ENCODE results near the gene RAP2A.

RAP2A gene

DNA sequence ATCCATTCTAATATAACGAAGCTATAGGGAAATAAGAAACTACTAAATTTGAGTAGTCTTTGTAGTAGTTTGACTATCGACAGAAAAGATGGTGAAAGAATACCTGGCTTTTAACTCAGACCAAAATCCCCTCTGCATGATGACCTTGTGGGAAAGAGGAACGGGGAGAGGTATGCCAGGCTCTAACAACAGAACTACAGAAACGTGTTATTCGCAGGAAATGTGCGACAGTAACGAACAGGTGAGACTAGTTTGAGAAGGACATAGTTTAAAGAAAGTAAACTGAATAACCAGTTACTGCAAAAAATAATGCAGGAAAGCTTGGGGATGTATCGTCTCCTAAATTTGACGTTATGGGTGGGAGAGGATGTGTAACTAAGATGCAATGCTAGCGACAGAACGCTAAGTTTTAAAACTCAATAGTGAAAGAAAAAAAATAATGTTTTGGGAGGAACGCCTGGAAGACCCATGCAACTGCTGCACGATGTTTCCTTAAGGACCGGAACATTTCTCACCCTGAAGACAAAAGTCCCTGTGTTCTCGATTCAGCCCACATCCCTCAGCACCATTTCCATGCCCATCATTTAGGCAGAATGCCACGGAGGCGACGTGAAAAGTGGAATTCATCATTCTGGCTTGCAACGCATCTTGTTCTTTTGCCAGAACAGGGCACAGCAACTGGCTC, 1.6 kb upstream of the RAP2A start:
- H3K36me3 ChIP-seq, result no peaks in the 10 kb centered on the region
- no peak for TF ChIP-seq Cebpa-rat (IDR thresholded peaks at IDR 0.05)
- H3K9ac ChIP-seq, result peak overlapping the region; percentile 60; the same call in 1 of the 2 replicates
- H3K4me1 ChIP-seq, result peaks cover 33% of the 10 kb centered on the region
- no peak overlapping the region for H3K27ac ChIP-seq
- H3K4me3 ChIP-seq, result peak overlapping the region; percentile 78
- H3K4me2 ChIP-seq, result peak overlapping the region; percentile 85
- H3K27me3 ChIP-seq, result no peaks in the 10 kb centered on the region
- H3K9me3 ChIP-seq, result no peaks in the 10 kb centered on the region; the same call in 1 of the 2 replicates
- peaks cover 15% of the 10 kb centered on the region for H4K20me1 ChIP-seq

DNA sequence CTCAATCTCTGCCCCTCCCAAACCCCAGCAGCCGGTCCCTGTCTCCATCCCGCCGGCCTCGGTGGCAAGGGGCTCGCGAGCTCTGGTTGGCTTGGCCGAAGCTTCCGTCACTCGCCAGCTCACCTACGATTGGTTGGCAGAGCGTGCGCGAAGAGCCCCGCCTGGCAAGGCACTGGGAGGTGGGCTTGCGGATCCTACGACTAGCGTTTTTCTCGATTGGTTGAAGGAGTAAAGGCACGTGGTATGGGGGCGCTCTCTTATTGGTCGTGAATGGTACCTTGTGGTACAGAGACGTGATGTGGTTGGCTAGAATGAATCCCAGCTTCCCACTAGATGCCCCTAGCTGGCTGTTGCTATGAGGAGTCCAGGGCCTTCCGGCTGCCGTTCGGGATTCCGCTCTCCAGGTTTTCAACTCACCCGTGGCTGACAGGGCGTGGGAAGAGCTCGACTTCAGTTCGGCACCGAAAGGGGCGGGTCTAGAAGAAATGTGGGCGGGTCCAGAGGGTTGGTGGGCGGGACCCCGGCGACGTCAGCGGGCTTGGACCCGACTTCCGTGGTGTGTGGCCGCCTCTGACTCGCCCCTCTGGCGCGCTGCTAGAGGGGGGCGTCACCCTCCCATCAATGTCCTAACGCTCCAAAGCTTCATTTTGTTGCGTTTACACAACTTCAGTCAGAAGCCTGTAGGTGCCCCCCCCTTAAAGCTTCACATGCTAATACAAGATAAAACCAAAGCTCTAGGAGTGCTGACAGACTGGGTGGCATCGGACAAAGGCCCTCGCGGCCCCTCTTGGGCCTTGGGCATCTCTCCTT, 847 bp upstream of the RAP2A start:
- peak overlapping the region; percentile 84 for H3K9ac ChIP-seq
- H4K20me1 ChIP-seq, result peaks cover 15% of the 10 kb centered on the region
- H3K4me3 ChIP-seq, result peak overlapping the region; percentile 78
- H3K4me1 ChIP-seq, result peaks cover 33% of the 10 kb centered on the region
- peak overlapping the region; percentile 87 for H3K27ac ChIP-seq
- peak overlapping the region; percentile 85 for H3K4me2 ChIP-seq
- H3K9me3 ChIP-seq, result no peaks in the 10 kb centered on the region; the same call in 1 of the 2 replicates
- no peaks in the 10 kb centered on the region for H3K27me3 ChIP-seq
- H3K36me3 ChIP-seq, result no peaks in the 10 kb centered on the region
- no peak for TF ChIP-seq Cebpa-rat (IDR thresholded peaks at IDR 0.05)

DNA sequence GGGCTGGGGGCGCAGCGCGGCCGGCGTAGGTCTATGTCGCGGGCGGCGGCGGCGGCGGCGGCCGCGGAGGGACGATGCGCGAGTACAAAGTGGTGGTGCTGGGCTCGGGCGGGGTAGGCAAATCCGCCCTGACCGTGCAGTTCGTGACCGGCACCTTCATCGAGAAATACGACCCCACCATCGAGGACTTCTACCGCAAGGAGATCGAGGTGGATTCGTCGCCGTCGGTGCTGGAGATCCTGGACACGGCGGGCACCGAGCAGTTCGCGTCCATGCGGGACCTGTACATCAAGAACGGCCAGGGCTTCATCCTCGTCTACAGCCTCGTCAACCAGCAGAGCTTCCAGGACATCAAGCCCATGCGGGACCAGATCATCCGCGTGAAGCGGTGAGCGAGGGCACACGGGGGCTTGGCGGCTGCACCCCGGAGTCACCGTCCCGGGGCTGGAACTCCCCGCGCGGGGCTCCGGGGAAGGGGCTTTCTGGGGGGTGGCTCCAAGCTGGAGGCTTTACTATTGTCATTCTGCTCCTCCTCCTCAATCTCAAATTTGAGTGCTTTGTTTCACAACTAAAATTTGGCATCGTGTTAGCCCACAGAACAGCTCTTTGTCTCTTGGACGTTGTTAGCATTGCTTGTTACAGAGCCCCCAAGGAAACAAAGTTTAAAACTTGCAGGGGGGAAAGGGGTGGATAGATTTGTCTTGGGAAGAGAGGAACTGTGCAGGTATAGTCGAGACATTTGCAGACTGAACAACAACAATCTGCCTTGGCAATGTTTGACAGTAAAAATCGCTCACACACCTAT, 630 bp downstream of the RAP2A start:
- Histone ChIP-seq H3K36me3 (peaks cover 11% of the 10 kb centered on the region; the same call in 1 of the 2 replicates), H3K27me3 (no peaks in the 10 kb centered on the region), H3K4me1 (peaks cover 33% of the 10 kb centered on the region), H3K9ac (peak overlapping the region; percentile 85), H4K20me1 (peaks cover 15% of the 10 kb centered on the region), H3K27ac (peak overlapping the region; percentile 77), H3K4me2 (peak overlapping the region; percentile 92), H3K9me3 (no peaks in the 10 kb centered on the region; the same call in 1 of the 2 replicates), H3K4me3 (peak overlapping the region; percentile 78)
- TF ChIP-seq Cebpa-rat (IDR thresholded peaks at IDR 0.05), result no peak

DNA sequence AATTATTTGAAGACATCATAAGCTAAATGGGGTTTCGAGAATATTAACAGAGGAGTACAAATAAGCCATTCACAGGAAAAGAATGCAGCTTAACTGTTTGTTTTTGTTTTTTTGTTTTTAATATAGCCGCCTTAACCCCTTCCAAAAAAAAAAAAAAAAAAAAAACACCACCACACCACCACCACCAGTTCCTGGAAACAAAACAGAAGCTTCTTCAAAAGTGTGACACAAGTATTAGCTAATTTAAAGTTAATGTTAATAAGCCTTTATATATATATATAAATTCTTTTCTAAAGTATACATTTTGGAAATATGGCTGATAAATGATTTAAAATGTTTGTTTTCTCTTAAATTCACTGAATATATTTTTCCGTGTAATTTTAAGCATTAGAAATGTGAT, 1.4 kb downstream of the RAP2A start:
- Histone ChIP-seq H3K4me3 (peak overlapping the region; percentile 78), H3K4me2 (peak overlapping the region; percentile 92), H3K9me3 (no peaks in the 10 kb centered on the region; the same call in 1 of the 2 replicates), H3K27me3 (no peaks in the 10 kb centered on the region), H3K36me3 (peaks cover 11% of the 10 kb centered on the region; the same call in 1 of the 2 replicates), H3K9ac (peak overlapping the region; percentile 85), H3K4me1 (peaks cover 33% of the 10 kb centered on the region), H3K27ac (peak overlapping the region; percentile 77), H4K20me1 (peaks cover 20% of the 10 kb centered on the region)
- TF ChIP-seq Cebpa-rat (IDR thresholded peaks at IDR 0.05), result no peak

DNA sequence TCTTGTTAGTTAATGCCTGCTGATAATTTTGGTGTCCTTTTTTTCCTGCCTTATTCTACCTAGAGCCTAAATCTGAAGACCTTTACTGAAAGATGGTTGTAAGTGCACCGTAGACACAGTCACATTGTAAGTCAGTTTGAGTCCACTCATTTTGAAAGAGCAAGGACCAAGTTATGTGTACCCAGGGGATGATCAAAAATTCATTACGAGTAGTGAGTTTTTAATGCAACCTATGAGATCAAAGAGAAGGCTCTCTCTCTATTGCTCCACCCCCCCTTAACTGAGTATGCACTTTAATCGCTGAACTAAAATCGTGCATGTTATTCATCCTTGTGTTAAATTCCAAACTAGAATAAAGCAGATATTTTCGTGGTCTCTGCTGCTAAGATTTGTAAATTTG, 1.8 kb downstream of the RAP2A start:
- Histone ChIP-seq H3K36me3 (peaks cover 11% of the 10 kb centered on the region; the same call in 1 of the 2 replicates), H3K27ac (no peak overlapping the region), H4K20me1 (peaks cover 24% of the 10 kb centered on the region), H3K4me2 (peak overlapping the region; percentile 92), H3K27me3 (no peaks in the 10 kb centered on the region), H3K9ac (peak overlapping the region; percentile 37; the same call in 1 of the 2 replicates), H3K4me3 (peak overlapping the region; percentile 78), H3K4me1 (peaks cover 33% of the 10 kb centered on the region), H3K9me3 (no peaks in the 10 kb centered on the region; the same call in 1 of the 2 replicates)
- no peak for TF ChIP-seq Cebpa-rat (IDR thresholded peaks at IDR 0.05)

DNA sequence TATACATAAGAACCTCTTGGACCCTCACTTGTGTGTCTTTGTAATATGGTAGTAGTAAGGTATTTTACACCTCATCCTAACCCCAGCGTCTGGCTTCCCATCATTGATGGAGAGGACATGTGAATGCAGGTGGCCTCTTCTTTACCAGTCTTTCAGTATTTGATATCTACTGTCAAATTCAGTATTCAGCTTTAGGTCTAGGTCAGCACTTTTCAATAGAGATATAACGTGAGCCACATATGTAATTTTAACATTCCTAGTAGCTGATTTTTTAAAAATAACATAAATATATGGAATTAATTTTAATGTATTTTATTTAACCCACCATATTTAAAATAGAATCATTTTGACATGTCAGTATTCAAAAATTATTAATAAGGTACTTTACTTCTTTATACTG, 2.9 kb downstream of the RAP2A start:
- Histone ChIP-seq H3K4me2 (peak overlapping the region; percentile 92), H3K27me3 (no peaks in the 10 kb centered on the region), H3K36me3 (peaks cover 11% of the 10 kb centered on the region; the same call in 1 of the 2 replicates), H4K20me1 (peaks cover 32% of the 10 kb centered on the region), H3K9me3 (no peaks in the 10 kb centered on the region; the same call in 1 of the 2 replicates), H3K4me1 (peaks cover 29% of the 10 kb centered on the region), H3K9ac (no peak overlapping the region), H3K27ac (no peak overlapping the region), H3K4me3 (no peak overlapping the region)
- TF ChIP-seq Cebpa-rat (IDR thresholded peaks at IDR 0.05), result no peak

DNA sequence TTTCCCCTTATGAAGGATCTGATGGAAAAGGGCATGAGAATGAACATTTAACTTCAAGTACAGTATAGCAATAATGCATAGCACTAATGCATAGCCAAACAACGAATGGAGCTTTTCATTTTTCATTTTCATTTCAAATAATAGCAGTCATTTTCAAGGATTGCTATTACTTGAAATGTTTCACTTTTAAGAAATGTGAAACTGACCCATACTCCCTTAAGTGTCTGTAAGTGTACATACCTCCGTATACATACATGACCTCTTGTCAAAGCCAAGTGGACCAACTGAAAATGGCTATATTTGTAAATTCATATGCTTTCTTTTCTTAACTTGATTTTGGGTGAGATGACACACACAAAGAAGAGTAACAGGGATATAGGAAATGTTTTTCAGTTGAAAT, 3.8 kb downstream of the RAP2A start:
- H3K9ac ChIP-seq, result no peak overlapping the region
- no peaks in the 10 kb centered on the region for H3K27me3 ChIP-seq
- no peaks in the 10 kb centered on the region for H3K9me3 ChIP-seq
- no peak for TF ChIP-seq Cebpa-rat (IDR thresholded peaks at IDR 0.05)
- no peak overlapping the region for H3K4me2 ChIP-seq
- H3K27ac ChIP-seq, result no peak overlapping the region
- H3K4me3 ChIP-seq, result no peak overlapping the region
- peaks cover 21% of the 10 kb centered on the region for H3K4me1 ChIP-seq
- peaks cover 32% of the 10 kb centered on the region for H4K20me1 ChIP-seq
- H3K36me3 ChIP-seq, result peaks cover 11% of the 10 kb centered on the region; the same call in 1 of the 2 replicates

DNA sequence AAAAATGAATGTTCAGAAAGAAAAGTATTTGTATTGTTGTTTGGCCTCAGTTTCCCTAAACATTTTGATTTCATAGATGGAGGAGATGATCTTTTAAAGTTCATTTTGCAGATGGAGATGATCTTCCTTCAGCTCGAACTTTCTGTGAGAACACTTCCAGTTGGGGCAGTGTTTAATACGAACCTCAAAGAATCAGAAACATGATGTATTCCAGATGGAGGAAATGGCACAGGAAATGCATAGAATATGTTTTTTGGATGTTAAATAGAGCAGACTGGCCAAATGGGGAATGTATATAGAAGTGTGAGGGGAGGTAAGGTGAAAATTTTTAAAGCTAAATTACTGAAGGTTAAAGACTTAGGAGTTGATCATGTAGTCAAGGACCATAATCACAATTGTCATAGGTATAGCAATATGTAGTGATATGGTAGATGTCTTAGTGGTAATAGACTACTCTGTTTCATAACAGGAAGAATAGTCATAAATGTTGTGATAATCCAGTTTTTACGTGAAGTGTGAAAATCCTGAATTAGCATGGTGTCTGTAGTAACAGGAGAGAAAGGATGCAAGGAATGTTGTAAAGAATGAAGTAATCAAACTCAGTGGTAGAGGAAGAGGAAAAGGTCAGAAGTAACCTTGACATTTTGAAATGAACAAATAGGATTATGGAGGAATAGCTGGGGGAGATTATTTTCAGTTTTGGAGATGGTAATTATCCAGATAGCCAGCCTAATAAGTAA, 5.1 kb downstream of the RAP2A start:
- Histone ChIP-seq H3K36me3 (peaks cover 16% of the 10 kb centered on the region), H3K4me3 (no peak overlapping the region), H4K20me1 (peaks cover 32% of the 10 kb centered on the region), H3K4me2 (no peak overlapping the region), H3K9ac (no peak overlapping the region), H3K27ac (no peak overlapping the region), H3K9me3 (no peaks in the 10 kb centered on the region), H3K4me1 (peaks cover 21% of the 10 kb centered on the region), H3K27me3 (no peaks in the 10 kb centered on the region)
- TF ChIP-seq Cebpa-rat (IDR thresholded peaks at IDR 0.05), result no peak
